ENCODE data around the gene ATP11A. TPM values are rescaled to one million over a fixed set of nuclear protein-coding genes. Genes with fewer than 3 reads are reported as not detected.

The ATP11A gene
- total and polyA plus RNA-seq, 9 of the 15 experiments (the other 6 are each of a cell fraction or from before 2014, with no cell fraction given): 0.38 to 34.2 (median 4.2) TPM

DNA sequence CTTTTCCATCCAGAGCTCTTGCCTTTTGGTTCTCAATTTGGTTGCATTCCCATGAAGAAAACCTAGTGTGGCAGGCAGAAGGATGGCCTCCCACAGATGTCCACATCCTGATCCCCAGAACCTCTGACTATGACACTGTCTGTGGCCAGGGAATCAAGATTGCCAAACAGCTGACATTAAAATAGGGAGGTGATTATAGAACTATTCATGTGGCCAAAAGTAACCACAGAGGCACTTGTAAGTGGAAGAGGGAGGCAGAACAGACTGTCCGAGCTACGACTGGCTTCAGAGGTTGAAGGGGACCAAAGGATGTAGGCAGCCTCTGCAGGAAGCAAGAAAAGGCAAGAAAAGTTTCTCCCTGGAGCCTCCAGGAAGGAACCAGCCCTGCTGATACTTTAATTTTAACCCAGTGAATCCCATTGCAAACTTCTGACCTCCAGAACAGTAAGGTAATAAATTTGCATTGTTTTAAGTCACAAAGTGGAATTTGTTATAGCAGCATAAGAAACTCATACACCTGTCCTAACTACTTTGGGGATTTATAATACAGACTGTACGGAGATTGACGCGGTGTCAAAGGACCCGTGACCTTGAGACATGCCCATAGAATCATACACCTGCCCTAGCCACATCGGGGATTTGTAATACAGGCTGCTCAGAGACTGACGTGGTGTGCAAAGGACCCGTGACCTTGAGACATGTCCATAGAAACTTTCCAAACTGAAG, 106.5 kb downstream of the ATP11A start:
- ChIA-PET CTCF (ENCODE audit: low intra/inter-chr PET ratio) (no interaction called here), POLR2A (no interaction called here)
- WGBS (ENCODE audit: insufficient coverage, low coverage, missing lambda C conversion rate): 92% methylated on average over 9 of the region's 9 CpGs
- Histone ChIP-seq H3K36me3 (ENCODE audit: control insufficient read depth, insufficient read depth, low read length) (no peaks in the 10 kb centered on the region; the same call in 2 of the 3 replicates), H3K27ac (ENCODE audit: extremely low read depth, low read depth, low read length) (no peak overlapping the region), H3K9ac (ENCODE audit: insufficient read depth in 1 of 2, low read depth in 2 of 2, low read length in 2 of 2) (no peak overlapping the region), H4K20me1 (replicated peaks; ENCODE audit: control insufficient read depth, insufficient read depth, low read length) (no peaks in the 10 kb centered on the region), H3K4me3 (no peak overlapping the region), H3K9me3 (replicated peaks; ENCODE audit: control insufficient read depth, insufficient read depth, low read depth, low read length) (no peaks in the 10 kb centered on the region), H3K4me1 (replicated peaks in 1 of 2; ENCODE audit: control insufficient read depth in 2 of 2, insufficient read depth in 2 of 2, low read length in 2 of 2) (no peaks in the 10 kb centered on the region; a peak in 2 of 5 replicates), H3K4me2 (ENCODE audit: insufficient read depth, low read length) (no peak overlapping the region), H3K9me1 (ENCODE audit: control insufficient read depth, insufficient read depth, low read length) (no peaks in the 10 kb centered on the region), H3K27me3 (ENCODE audit: control insufficient read depth in 2 of 2, insufficient read depth in 2 of 2, low read length in 2 of 2) (no peaks in the 10 kb centered on the region), H3K79me2 (ENCODE audit: control insufficient read depth, insufficient read depth, low read length) (no peaks in the 10 kb centered on the region), H2AFZ (ENCODE audit: low read depth, low read length) (no peak overlapping the region)
- no peak for FAIRE-seq
- ATAC-seq: no peak
- DNase-seq (ENCODE audit: extremely low read depth in 1 of 4, low spot score in 3 of 4): no peak
- BruUV-seq (replicated peaks): no TSS peak
- intact Hi-C loops (cut with micrococcal nuclease) (no loop called here), in situ Hi-C loops (cut with MboI) (no loop called here)
- TF ChIP-seq, protein P1, sequence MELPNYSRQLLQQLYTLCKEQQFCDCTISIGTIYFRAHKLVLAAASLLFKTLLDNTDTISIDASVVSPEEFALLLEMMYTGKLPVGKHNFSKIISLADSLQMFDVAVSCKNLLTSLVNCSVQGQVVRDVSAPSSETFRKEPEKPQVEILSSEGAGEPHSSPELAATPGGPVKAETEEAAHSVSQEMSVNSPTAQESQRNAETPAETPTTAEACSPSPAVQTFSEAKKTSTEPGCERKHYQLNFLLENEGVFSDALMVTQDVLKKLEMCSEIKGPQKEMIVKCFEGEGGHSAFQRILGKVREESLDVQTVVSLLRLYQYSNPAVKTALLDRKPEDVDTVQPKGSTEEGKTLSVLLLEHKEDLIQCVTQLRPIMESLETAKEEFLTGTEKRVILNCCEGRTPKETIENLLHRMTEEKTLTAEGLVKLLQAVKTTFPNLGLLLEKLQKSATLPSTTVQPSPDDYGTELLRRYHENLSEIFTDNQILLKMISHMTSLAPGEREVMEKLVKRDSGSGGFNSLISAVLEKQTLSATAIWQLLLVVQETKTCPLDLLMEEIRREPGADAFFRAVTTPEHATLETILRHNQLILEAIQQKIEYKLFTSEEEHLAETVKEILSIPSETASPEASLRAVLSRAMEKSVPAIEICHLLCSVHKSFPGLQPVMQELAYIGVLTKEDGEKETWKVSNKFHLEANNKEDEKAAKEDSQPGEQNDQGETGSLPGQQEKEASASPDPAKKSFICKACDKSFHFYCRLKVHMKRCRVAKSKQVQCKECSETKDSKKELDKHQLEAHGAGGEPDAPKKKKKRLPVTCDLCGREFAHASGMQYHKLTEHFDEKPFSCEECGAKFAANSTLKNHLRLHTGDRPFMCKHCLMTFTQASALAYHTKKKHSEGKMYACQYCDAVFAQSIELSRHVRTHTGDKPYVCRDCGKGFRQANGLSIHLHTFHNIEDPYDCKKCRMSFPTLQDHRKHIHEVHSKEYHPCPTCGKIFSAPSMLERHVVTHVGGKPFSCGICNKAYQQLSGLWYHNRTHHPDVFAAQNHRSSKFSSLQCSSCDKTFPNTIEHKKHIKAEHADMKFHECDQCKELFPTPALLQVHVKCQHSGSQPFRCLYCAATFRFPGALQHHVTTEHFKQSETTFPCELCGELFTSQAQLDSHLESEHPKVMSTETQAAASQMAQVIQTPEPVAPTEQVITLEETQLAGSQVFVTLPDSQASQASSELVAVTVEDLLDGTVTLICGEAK (IDR thresholded peaks at IDR 0.05): no peak
- TF ChIP-seq, protein P1 (CRISPR knock-in tag; IDR thresholded peaks at IDR 0.05): no peak
- TF ChIP-seq PHF20 (IDR thresholded peaks at IDR 0.05; ENCODE audit: partially characterized antibody) (no peak), NCOA2 (IDR thresholded peaks at IDR 0.05; ENCODE audit: partially characterized antibody in 2 of 2) (no peak), ZNF76 (CRISPR knock-in tag; IDR thresholded peaks at IDR 0.05; ENCODE audit: borderline replicate concordance) (no peak), KHSRP (IDR thresholded peaks at IDR 0.05) (no peak)
- TF ChIP-seq, protein P2, sequence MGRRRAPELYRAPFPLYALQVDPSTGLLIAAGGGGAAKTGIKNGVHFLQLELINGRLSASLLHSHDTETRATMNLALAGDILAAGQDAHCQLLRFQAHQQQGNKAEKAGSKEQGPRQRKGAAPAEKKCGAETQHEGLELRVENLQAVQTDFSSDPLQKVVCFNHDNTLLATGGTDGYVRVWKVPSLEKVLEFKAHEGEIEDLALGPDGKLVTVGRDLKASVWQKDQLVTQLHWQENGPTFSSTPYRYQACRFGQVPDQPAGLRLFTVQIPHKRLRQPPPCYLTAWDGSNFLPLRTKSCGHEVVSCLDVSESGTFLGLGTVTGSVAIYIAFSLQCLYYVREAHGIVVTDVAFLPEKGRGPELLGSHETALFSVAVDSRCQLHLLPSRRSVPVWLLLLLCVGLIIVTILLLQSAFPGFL (CRISPR knock-in tag; IDR thresholded peaks at IDR 0.05): no peak
- TF ChIP-seq, protein P3, sequence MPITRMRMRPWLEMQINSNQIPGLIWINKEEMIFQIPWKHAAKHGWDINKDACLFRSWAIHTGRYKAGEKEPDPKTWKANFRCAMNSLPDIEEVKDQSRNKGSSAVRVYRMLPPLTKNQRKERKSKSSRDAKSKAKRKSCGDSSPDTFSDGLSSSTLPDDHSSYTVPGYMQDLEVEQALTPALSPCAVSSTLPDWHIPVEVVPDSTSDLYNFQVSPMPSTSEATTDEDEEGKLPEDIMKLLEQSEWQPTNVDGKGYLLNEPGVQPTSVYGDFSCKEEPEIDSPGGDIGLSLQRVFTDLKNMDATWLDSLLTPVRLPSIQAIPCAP (CRISPR knock-in tag; IDR thresholded peaks at IDR 0.05; ENCODE audit: borderline replicate concordance): no peak
